GM23338 (cell line): ENCODE results near the gene FGF23. TPM values are rescaled to one million over a fixed set of nuclear protein-coding genes. Genes with fewer than 3 reads are reported as not detected.

Source experiments
- ATAC-seq: fragments of 200-7000 bp; cut with Tn5 transposase; 3 replicates; pipeline ENCODE4 v1.9.1; 2020
- DNase-seq: peaks from one replicate; pipeline ENCODE4 v3.0.0-alpha.2; 2015; ENCODE audit warnings: low spot score
- H2AFZ ChIP-seq: fragments of 200-600 bp; sonication (generic); 2 replicates; pipeline ENCODE4 v1.8.0; 2016; ENCODE audit warnings: antibody characterized with exemption, mild to moderate bottlenecking, moderate library complexity
- H3F3A ChIP-seq: fragments of 200-600 bp; sonication (generic); replicated peaks from 2 replicates; pipeline ENCODE4 v1.8.0; 2017; ENCODE audit warnings: antibody characterized with exemption, mixed run types, low read depth
- H3K27ac ChIP-seq: fragments of 200-600 bp; sonication (generic); 2 replicates; pipeline ENCODE4 v1.6.1; 2016; ENCODE audit warnings: low read depth
- H3K27me3 ChIP-seq: fragments of 200-600 bp; sonication (generic); 2 replicates; pipeline ENCODE4 v1.8.0; 2016; ENCODE audit warnings: mild to moderate bottlenecking, mixed run types, moderate library complexity; ENCODE audit not compliant: insufficient read depth
- H3K36me3 ChIP-seq: fragments of 200-600 bp; sonication (generic); 2 replicates; pipeline ENCODE4 v1.8.0; 2016; ENCODE audit warnings: mild to moderate bottlenecking; ENCODE audit not compliant: insufficient read depth
- H3K4me1 ChIP-seq: fragments of 200-600 bp; sonication (generic); 2 replicates; pipeline ENCODE4 v1.8.0; 2016; ENCODE audit warnings: mild to moderate bottlenecking, moderate library complexity; ENCODE audit not compliant: insufficient read depth
- H3K4me2 ChIP-seq: fragments of 200-600 bp; sonication (generic); 2 replicates; pipeline ENCODE4 v1.7.1; 2017; ENCODE audit warnings: mixed run types
- H3K4me3 ChIP-seq: fragments of 200-600 bp; sonication (generic); 2 replicates; pipeline ENCODE4 v1.6.1; 2016; ENCODE audit warnings: mixed run types
- H3K79me2 ChIP-seq: fragments of 200-600 bp; sonication (generic); replicated peaks from 2 replicates; pipeline ENCODE4 v1.8.0; 2017; ENCODE audit warnings: mild to moderate bottlenecking; ENCODE audit not compliant: insufficient read depth
- H3K9me2 ChIP-seq: fragments of 200-600 bp; sonication (generic); 2 replicates; pipeline ENCODE4 v1.8.0; 2017; ENCODE audit not compliant: insufficient read depth
- H4K20me1 ChIP-seq: fragments of 200-600 bp; sonication (generic); replicated peaks from 2 replicates; pipeline ENCODE4 v1.8.0; 2017; ENCODE audit warnings: mild to moderate bottlenecking; ENCODE audit not compliant: insufficient read depth
- H3K27ac Mint-ChIP-seq: 2 replicates; pipeline ENCODE4 v1.8.0; 2020; ENCODE audit warnings: inconsistent platforms, mild to moderate bottlenecking, moderate library complexity, mixed read lengths
- H3K27me3 Mint-ChIP-seq: 3 replicates; pipeline ENCODE4 v1.8.0; 2022; ENCODE audit warnings: low read depth, mild to moderate bottlenecking, moderate library complexity, mixed read lengths, inconsistent platforms; ENCODE audit not compliant: insufficient read depth, poor library complexity
- H3K36me3 Mint-ChIP-seq: 3 replicates; pipeline ENCODE4 v1.8.0; 2021; ENCODE audit warnings: low read depth, mild to moderate bottlenecking, inconsistent platforms, moderate library complexity, mixed read lengths
- H3K4me1 Mint-ChIP-seq: 3 replicates; pipeline ENCODE4 v1.8.0; 2020; ENCODE audit warnings: mild to moderate bottlenecking, inconsistent platforms, mixed read lengths
- H3K4me3 Mint-ChIP-seq: 3 replicates; pipeline ENCODE4 v1.8.0; 2021; ENCODE audit warnings: moderate library complexity, mild to moderate bottlenecking, inconsistent platforms, mixed read lengths
- H3K9me3 Mint-ChIP-seq: 3 replicates; pipeline ENCODE4 v1.8.0; 2020; ENCODE audit warnings: moderate library complexity, mild to moderate bottlenecking, inconsistent platforms, mixed read lengths
- CREB1 ChIP-seq: fragments of 250-450 bp; sonication (Bioruptor Pico); IDR thresholded peaks from 2 replicates; pipeline ENCODE4 v1.5.0; 2020; ENCODE audit warnings: low read depth, mild to moderate bottlenecking, moderate library complexity
- CTCF ChIP-seq, 2 experiments: fragments of 200-600 bp in 1 of 2; sonication (generic) in 1 of 2; conservative IDR thresholded peaks; 2 replicates each; pipeline versions ENCODE4 v1.5.1 to v1.6.1; 2016 to 2017; ENCODE audit warnings: antibody characterized with exemption in 2 of 2, low read depth in 2 of 2, mild to moderate bottlenecking in 2 of 2, moderate library complexity in 1 of 2
- ETS1 ChIP-seq: IDR thresholded peaks from 2 replicates; pipeline ENCODE4 v1.6.1; 2016; ENCODE audit warnings: antibody characterized with exemption
- EZH2 ChIP-seq: fragments of 200-600 bp; sonication (generic); IDR thresholded peaks from one replicate; pipeline ENCODE4 v1.8.0; 2017; ENCODE audit warnings: antibody characterized with exemption, mild to moderate bottlenecking, low read depth; ENCODE audit not compliant: unreplicated experiment
- EZH2phosphoT487 ChIP-seq: fragments of 200-600 bp; sonication (generic); IDR thresholded peaks from one replicate; pipeline ENCODE4 v1.8.1; 2018; ENCODE audit warnings: antibody characterized with exemption; ENCODE audit not compliant: unreplicated experiment
- JUNB ChIP-seq: IDR thresholded peaks from one replicate; pipeline ENCODE4 v1.6.1; 2016; ENCODE audit warnings: antibody characterized with exemption; ENCODE audit not compliant: unreplicated experiment
- NANOG ChIP-seq: IDR thresholded peaks from 2 replicates; pipeline ENCODE4 v1.6.1; 2016; ENCODE audit warnings: antibody characterized with exemption, borderline replicate concordance
- POLR2AphosphoS5 ChIP-seq: IDR thresholded peaks from 2 replicates; pipeline ENCODE4 v1.6.1; 2016; ENCODE audit warnings: antibody characterized with exemption, low read depth
- REST ChIP-seq: IDR thresholded peaks from one replicate; pipeline ENCODE4 v1.6.1; 2018; ENCODE audit warnings: antibody characterized with exemption; ENCODE audit not compliant: unreplicated experiment
- STAT1 ChIP-seq: IDR thresholded peaks from one replicate; pipeline ENCODE4 v1.6.1; 2016; ENCODE audit warnings: antibody characterized with exemption; ENCODE audit not compliant: unreplicated experiment
- ZNF114 ChIP-seq: fragments of 250-450 bp; sonication (Bioruptor Pico); IDR thresholded peaks from 2 replicates; pipeline ENCODE4 v1.5.0; 2020; ENCODE audit warnings: mild to moderate bottlenecking, moderate library complexity
- ZNF331 ChIP-seq: fragments of 250-450 bp; sonication (Bioruptor Pico); IDR thresholded peaks from 2 replicates; pipeline ENCODE4 v1.5.0; 2020; ENCODE audit warnings: low read depth, mild to moderate bottlenecking, moderate library complexity
- polyA plus RNA-seq: library from polyadenylated mRNA; unstranded; fragments of >200 nt; fragmentation: Nextera tagmentation; extraction: Ambion mirVana; gene quantifications from 2 replicates; pipeline ENCODE4 v1.2.1, GENCODE V29; 2016
- total RNA-seq: library from RNA; depleted of rRNA; stranded (reverse); fragments of >200 nt; shearing (Covaris generic); gene quantifications from 2 replicates; pipeline ENCODE4 v1.2.3, GENCODE V29; 2014

The FGF23 gene
- total and polyA plus RNA-seq, 2 experiments from 2014 or later: 0.44 to 0.56 TPM

GRCh38 chr12:4356041-4356327 lies 23.5 kb downstream of the FGF23 start (continued):
- TF ChIP-seq REST: no peak

GRCh38 chr12:4355156-4356040 lies 24.1 kb downstream of the FGF23 start:
- Histone ChIP-seq H3K4me1 (no peaks in the 10 kb centered on the region), H3K4me2 (no peak overlapping the region), H3K79me2 (no peaks in the 10 kb centered on the region), H3K27me3 (no peaks in the 10 kb centered on the region), H4K20me1 (no peaks in the 10 kb centered on the region), H3K4me3 (no peak overlapping the region), H3K9me2 (no peaks in the 10 kb centered on the region), H2AFZ (no peak overlapping the region), H3K36me3 (peaks cover 32% of the 10 kb centered on the region), H3F3A (no peaks in the 10 kb centered on the region), H3K27ac (no peak overlapping the region)
- peaks cover 8% of the 10 kb centered on the region for H3K27me3 Mint-ChIP-seq
- DNase-seq (no peak), ATAC-seq (no peak; the same call in 1 of the 3 replicates)
- H3K36me3 Mint-ChIP-seq: peaks cover 20% of the 10 kb centered on the region
- no peak overlapping the region for H3K4me3 Mint-ChIP-seq
- H3K4me1 Mint-ChIP-seq: peaks cover 4% of the 10 kb centered on the region
- no peak overlapping the region for H3K27ac Mint-ChIP-seq
- peaks cover 18% of the 10 kb centered on the region; the same call in 2 of the 3 replicates for H3K9me3 Mint-ChIP-seq
- TF ChIP-seq EZH2 (no peak), CREB1 (no peak), ZNF114 (CRISPR knock-in tag) (no peak), STAT1 (no peak), CTCF (conservative IDR thresholded peaks at IDR 0.05; ENCODE audit: low read depth in 2 of 2) (no peak), NANOG (no peak), ZNF331 (CRISPR knock-in tag) (no peak), JUNB (no peak), ETS1 (no peak), REST (no peak), POLR2AphosphoS5 (no peak), EZH2phosphoT487 (no peak)
